Hepatocyte (in vitro differentiated cells): ENCODE measurements around the gene PDE4DIP.
"Not testable (repeated sequence)": the region's sequence is repeated elsewhere in the genome, so short reads cannot be mapped to it uniquely, and the experiment has no call there.

ENCODE experiments used
- CTCF ChIP-seq: fragments of 200-600 bp; sonication (generic); IDR thresholded peaks from 2 replicates; pipeline ENCODE4 v1.5.1; 2016; ENCODE audit warnings: antibody characterized with exemption, mild to moderate bottlenecking; ENCODE audit not compliant: poor library complexity
- EZH2 ChIP-seq: fragments of 200-600 bp; sonication (generic); IDR thresholded peaks from 2 replicates; pipeline ENCODE4 v1.6.1; 2016; ENCODE audit warnings: antibody characterized with exemption, mild to moderate bottlenecking, borderline replicate concordance

GRCh38 chr1:148953730-148954129 is 109.5 kb downstream of the PDE4DIP start:
- not testable (repeated sequence) for TF ChIP-seq CTCF, EZH2
